HFFc6 (cell line): Measurements from ENCODE around the gene CCS. TPM values are rescaled to one million over a fixed set of nuclear protein-coding genes. Genes with fewer than 3 reads are reported as not detected.

Experiments
- DNase-seq: peaks from one replicate; pipeline ENCODE4 v3.0.0-alpha.2; 2018
- H3K27ac Mint-ChIP-seq: 2 replicates; pipeline ENCODE4 v1.8.0; 2020; ENCODE audit warnings: mild to moderate bottlenecking, mixed read lengths
- H3K27me3 Mint-ChIP-seq: 2 replicates; pipeline ENCODE4 v1.8.0; 2021; ENCODE audit warnings: mild to moderate bottlenecking, moderate library complexity, mixed read lengths; ENCODE audit not compliant: insufficient read depth
- H3K36me3 Mint-ChIP-seq: 2 replicates; pipeline ENCODE4 v1.8.0; 2021; ENCODE audit warnings: low read depth, mixed read lengths
- H3K4me1 Mint-ChIP-seq: 2 replicates; pipeline ENCODE4 v1.8.0; 2020; ENCODE audit warnings: low read depth, mixed read lengths
- H3K4me3 Mint-ChIP-seq: 2 replicates; pipeline ENCODE4 v1.8.0; 2020; ENCODE audit warnings: mild to moderate bottlenecking, moderate library complexity, mixed read lengths
- H3K9me3 Mint-ChIP-seq: 2 replicates; pipeline ENCODE4 v1.8.0; 2020; ENCODE audit warnings: mild to moderate bottlenecking, mixed read lengths
- total RNA-seq, 6 experiments: library from RNA; stranded (reverse); fragmentation: NEBNext Ultra II Directional; extraction: Animal tissue kit (Norgen Biotek cat#: 25700); gene quantifications; 2 replicates in 1 of 6; 3 replicates in 5 of 6; pipeline ENCODE4 v1.2.3, GENCODE V29; 2021
- TF ChIP-seq, protein P1 (sequence below): fragments of 200-600 bp; sonication (generic); IDR thresholded peaks from 2 replicates; pipeline ENCODE4 v1.5.0; 2021; ENCODE audit warnings: antibody characterized with exemption, mild to moderate bottlenecking

The CCS gene
- total RNA-seq, 6 experiments from 2014 or later, result 25.8 to 27.4 (median 26.5) TPM

DNA sequence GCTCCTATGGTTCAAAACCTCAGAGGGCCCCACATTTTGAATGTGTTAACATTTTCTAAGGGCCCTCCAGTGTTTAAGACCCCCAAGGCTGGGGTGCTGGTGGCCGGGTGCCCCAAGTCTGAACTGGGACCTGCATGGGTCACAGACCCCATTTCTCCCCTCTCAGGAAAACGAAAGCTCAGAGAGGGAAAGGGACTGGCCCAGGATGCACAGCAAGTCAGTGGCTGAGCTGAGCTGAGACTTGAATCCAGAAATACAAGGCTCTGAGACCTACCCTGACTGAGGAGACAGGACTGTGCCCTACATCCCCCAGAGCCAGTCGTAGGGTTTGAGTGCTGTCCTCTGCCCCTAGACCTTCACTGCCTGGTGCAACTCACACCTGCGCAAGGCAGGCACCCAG lies 42.1 kb upstream of the CCS start:
- no peak overlapping the region for H3K27ac Mint-ChIP-seq
- H3K9me3 Mint-ChIP-seq, result no peaks in the 10 kb centered on the region
- no peak for DNase-seq
- no peaks in the 10 kb centered on the region for H3K36me3 Mint-ChIP-seq
- H3K4me1 Mint-ChIP-seq, result no peaks in the 10 kb centered on the region
- TF ChIP-seq, protein P1, sequence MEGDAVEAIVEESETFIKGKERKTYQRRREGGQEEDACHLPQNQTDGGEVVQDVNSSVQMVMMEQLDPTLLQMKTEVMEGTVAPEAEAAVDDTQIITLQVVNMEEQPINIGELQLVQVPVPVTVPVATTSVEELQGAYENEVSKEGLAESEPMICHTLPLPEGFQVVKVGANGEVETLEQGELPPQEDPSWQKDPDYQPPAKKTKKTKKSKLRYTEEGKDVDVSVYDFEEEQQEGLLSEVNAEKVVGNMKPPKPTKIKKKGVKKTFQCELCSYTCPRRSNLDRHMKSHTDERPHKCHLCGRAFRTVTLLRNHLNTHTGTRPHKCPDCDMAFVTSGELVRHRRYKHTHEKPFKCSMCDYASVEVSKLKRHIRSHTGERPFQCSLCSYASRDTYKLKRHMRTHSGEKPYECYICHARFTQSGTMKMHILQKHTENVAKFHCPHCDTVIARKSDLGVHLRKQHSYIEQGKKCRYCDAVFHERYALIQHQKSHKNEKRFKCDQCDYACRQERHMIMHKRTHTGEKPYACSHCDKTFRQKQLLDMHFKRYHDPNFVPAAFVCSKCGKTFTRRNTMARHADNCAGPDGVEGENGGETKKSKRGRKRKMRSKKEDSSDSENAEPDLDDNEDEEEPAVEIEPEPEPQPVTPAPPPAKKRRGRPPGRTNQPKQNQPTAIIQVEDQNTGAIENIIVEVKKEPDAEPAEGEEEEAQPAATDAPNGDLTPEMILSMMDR, result no peak
- peaks cover 29% of the 10 kb centered on the region for H3K27me3 Mint-ChIP-seq
- no peak overlapping the region for H3K4me3 Mint-ChIP-seq

- Mint-ChIP-seq H3K27ac (no peak overlapping the region), H3K36me3 (no peaks in the 10 kb centered on the region), H3K27me3 (peaks cover 33% of the 10 kb centered on the region), H3K9me3 (no peaks in the 10 kb centered on the region), H3K4me3 (no peak overlapping the region), H3K4me1 (no peaks in the 10 kb centered on the region)
- TF ChIP-seq, protein P1, result no peak
- DNase-seq, result no peak
Measured at GRCh38 chr11:66554602-66555001, 38.4 kb upstream of the CCS start.

- no peaks in the 10 kb centered on the region for H3K4me1 Mint-ChIP-seq
- TF ChIP-seq, protein P1, result no peak
- H3K27me3 Mint-ChIP-seq, result peaks cover 29% of the 10 kb centered on the region
- H3K27ac Mint-ChIP-seq, result no peak overlapping the region
- no peak for DNase-seq
- no peak overlapping the region for H3K4me3 Mint-ChIP-seq
- H3K9me3 Mint-ChIP-seq, result no peaks in the 10 kb centered on the region
- H3K36me3 Mint-ChIP-seq, result no peaks in the 10 kb centered on the region
Measured at GRCh38 chr11:66555416-66555815, 37.6 kb upstream of the CCS start.

DNA sequence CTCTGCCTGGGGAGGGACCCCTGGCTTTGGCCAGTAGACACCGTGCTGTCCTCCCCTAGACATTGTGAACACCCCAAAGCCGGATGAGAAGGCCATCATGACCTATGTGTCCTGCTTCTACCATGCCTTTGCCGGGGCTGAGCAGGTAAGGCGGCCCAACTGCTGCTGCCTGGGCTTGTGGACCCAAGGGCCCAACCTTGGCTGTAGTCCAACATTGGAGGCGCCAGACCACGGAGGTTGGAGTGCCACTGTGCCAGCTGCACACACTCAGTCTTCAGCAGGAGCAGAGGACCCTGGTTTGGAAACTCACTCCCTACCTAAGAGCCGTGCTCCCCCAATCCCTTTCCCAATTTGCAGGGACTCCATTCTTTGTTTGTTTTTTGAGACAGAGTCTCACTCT lies 36.9 kb upstream of the CCS start:
- no peak overlapping the region for H3K4me3 Mint-ChIP-seq
- no peaks in the 10 kb centered on the region for H3K9me3 Mint-ChIP-seq
- H3K27ac Mint-ChIP-seq, result no peak overlapping the region
- H3K27me3 Mint-ChIP-seq, result peaks cover 27% of the 10 kb centered on the region
- H3K36me3 Mint-ChIP-seq, result no peaks in the 10 kb centered on the region
- H3K4me1 Mint-ChIP-seq, result no peaks in the 10 kb centered on the region
- no peak for DNase-seq
- TF ChIP-seq, protein P1, result no peak

DNA sequence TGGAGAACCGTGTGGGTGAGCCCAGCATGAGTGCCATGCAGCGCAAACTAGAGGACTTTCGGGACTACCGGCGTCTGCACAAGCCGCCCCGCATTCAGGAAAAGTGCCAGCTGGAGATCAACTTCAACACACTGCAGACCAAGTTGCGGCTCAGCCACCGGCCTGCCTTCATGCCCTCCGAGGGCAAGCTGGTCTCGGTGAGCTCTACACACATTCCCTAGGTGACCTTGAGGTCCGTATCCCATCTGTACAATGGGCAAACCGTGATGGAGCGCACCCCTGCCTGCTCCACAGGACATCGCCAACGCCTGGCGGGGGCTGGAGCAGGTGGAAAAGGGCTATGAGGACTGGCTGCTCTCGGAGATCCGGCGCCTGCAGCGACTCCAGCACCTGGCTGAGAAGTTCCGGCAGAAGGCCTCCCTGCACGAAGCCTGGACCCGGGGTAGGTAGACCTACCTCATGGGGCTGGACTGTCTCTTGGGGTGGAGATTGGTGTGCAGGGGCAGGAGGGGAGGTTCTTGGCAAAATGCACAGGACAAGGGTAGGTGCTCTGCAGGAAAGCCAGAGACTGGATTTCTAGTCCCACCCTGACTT lies 35.2 kb upstream of the CCS start:
- Mint-ChIP-seq H3K36me3 (no peaks in the 10 kb centered on the region), H3K9me3 (no peaks in the 10 kb centered on the region), H3K4me1 (no peaks in the 10 kb centered on the region), H3K27me3 (peaks cover 25% of the 10 kb centered on the region), H3K27ac (no peak overlapping the region), H3K4me3 (no peak overlapping the region)
- DNase-seq, result no peak
- TF ChIP-seq, protein P1, result no peak
